CD4-positive, alpha-beta T cell treated with Interleukin-17A for 4 hours (primary cell): ENCODE data around the gene ARHGEF10L.

Source experiments
- DNase-seq: peaks from one replicate; pipeline ENCODE4 v3.0.0-alpha.2; 2020; ENCODE audit warnings: mixed read lengths

ARHGEF10L gene

DNA sequence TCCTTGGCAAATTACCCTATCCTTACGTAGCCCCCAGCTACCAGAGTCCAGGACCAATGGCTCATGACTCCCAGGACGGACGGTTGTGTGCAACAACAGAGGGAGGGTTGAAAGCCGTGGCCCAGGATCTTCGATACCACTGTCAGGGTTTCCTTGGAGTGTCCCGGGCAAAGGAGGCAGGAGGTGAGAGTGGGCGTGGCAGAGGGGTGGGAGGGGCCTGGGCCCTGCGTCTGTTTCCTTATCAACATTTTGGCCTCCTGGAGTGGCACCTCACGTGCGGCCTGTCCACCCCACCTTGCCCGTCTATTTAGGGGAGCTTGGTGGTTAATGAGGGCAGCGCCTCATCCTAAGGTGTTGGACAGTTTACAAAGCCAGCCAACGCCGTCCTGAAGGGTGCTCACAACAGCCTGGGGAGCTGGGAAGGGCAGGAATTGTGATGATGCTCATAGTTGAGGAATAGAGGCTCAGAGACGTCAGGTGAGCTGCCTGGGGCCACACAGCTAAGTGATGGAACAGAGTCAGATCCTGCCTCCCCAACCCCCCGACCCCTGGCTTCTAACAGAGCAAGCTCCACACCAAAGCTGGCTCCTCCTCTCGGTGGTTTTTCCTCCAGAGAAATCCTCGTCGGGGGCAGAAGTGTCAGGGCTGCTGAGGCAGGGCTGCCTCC, 17.4 kb upstream of the ARHGEF10L start:
- no peak for DNase-seq

DNA sequence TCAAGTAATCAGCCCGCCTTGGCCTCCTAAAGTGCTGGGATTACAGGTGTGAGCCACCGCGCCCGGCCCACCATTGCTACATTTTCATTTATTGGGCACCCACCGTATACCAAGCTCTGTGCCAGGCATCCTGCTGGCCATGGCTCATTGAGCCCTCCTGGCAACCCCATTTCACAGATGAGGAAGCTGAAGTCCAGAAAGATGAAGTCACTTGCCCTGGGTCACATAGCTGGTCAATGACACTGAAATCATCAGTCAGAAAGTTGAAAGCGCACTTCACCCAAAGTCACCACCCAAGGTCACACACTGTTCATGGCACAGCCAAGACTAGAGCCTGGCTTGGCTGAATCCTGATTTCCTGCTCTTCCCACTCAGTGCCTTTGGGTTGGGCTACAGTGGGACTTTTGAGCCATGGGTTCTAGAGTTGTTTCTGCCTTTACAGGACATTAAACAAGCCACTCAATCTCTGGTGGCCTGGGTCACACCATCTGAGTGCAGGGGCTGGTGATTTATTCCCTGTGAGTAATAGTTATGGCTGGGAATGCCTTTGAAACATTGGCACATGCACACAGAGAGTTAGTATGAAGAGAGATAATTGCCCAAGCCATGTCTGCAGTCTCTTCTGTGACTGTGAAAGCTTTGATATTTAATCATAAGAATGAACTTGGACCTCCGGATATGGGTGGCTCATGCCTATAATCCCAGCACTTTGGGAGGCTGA, 16.0 kb upstream of the ARHGEF10L start:
- DNase-seq: no peak

DNA sequence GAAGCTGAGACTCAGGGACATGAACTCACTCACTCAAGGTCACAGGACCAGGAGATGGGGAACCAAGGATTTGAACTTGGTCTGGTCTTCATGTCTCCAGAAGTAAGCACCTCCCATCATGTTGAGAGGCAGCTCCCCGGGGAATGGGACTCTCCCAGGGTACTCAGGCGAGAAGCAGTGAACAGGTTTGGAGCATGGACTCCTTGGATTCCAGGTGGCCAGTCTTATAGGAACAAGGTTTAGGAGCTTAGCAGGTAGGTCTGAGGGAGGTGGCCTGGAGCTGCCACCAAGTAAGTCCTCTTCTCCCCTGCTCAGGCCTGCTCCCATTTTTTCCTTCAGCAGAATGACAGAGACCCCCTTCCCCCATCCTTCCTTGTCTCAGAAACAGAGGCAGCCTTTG, 14.9 kb upstream of the ARHGEF10L start:
- DNase-seq: no peak

DNA sequence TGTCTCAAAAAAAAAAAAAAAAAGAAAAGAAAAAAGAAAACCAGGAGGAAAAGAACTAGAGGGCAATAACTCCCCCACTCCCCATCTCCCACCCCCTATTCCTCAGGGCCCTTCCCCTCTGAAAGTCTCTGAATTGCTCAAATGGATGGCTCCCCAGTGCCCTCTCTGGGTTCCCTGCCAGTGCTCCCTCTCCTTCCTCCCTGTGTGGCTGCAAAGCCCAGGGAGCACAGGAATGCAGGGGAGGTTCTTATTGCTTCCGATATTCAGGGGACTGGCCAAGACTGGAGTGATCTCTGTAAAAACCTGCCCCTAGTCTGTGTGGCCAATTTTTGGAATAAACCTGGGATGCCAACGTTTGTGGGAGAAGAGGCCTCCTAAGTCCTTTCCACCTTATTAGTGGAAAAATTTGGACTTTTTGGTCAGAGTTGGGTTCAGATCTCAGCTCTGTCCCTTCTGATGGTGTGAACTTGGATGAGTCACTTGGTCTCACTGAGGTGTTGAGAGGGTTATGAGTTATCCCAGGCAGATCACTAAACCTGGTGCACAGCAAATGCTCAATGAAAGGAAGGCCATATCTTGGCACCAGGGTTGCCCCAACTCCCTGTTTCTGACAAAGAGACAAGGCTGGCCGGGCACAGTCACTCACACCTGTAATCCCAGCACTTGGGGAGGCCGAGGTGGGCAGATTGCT, 13.4 kb upstream of the ARHGEF10L start:
- no peak for DNase-seq

DNA sequence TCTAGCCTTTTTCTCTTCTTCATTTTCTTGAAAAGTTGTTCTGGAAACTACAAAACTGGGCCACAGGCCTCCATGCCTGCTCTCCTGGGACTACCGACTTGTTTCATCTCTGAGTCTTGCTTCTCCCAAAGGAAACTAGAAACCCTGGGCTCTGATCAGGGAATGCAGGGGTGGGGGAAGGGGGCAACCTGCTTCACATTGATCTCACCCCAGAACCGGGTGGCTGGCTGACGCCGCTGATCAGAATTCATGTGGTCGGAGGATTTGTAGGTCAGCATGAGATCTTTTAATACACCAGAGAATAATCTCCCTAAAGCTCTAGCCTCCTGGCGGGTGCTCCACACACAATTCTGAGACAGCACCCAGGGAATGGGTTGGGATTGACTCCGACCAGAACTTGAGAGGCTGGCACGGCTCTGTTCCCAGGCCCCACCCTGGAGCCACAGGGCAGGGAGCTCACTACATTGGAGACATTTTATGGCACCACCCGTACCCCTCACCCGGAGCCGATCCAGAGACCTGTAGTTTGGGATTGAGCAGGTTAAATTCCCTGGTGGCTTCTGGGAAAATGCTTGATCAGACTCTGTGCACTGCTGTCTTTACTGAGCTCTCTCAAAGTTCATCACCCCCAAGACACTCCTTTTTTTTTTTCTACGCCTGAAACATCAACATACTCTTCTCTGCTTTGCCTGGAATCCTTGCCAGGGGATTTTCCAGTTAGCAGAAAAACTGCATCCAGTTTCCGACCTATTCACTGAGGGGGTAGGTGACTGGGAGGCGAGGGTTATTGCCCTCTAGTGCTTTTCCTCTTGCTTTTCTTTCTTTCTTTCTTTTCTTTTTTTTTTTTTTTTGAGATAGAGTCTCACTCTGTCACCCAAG, 12.2 kb upstream of the ARHGEF10L start:
- DNase-seq: no peak

DNA sequence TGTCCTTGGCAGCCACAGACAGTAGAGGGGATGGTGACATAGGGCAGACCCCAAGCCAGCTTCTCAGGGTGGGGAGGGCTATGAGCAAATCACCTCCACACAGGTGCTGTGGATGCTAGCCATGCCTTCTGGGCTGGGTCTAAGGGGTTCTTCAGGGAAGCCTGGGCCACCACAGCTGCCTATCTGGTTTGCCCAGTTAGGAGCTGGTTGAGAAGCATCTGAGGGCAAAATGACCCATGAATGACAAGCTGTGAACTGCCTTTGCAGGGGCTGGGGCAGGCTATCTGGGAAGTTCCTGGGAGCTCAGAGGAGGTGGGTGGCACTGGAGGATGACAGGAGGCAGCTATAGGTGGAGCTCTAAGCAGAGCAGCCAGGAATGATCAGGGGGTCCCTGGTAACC, 10.1 kb upstream of the ARHGEF10L start:
- DNase-seq: no peak

DNA sequence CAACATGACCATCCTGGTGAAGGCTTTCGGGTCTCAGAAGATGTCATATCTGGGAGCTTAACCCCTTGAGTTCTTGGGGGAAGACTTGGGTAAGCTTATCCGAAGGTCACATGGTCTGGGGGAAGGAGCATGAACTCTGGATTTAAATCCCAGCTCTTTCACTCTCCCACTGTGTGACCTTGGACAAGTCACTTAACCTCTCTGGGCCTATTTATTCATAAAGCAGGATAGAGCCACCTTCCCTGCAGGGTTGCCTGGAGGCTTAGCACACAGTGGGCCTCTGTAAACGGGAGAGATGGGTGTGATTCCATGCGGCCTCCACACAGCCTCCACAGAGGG, 8.2 kb upstream of the ARHGEF10L start:
- DNase-seq: no peak

DNA sequence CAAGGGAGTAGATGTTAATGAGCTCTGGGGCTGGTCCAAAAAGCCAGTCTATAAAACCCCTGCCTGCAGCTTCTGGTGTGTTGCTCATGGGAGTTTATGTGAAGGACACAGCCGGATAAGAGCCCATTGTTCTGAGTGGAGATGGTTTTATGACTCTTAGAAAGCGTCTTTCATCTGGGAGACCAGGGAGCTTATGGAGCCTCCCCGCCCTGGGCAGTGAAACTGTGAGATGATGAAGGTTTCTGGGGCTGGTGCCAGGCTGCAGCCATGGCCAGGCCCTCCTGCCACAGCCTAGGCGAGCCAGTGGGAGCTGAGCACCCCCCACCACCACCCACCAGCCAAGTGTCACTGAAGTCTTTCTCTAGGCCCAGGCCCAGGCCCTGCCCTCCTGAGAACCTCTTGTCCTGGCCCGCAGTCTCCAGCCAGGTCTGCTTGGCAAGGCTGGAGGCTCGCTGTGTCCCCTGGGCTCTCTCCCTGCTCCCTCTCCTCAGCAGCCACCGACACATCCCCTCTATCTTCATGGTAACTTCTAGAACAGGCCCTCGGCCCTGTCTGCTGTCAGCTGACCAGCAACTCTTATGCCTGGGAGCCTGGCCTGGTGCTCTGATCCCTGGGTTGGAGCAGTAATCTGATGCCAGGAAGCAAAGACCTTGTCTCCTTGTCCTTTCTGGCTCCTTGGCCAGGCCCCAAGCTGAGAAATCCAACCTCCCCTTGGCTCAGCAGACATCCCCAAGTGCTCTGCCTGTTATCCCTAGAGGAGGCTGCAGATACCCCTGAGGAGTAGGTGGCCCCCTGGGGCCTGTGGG, 7.6 kb upstream of the ARHGEF10L start:
- DNase-seq: no peak

DNA sequence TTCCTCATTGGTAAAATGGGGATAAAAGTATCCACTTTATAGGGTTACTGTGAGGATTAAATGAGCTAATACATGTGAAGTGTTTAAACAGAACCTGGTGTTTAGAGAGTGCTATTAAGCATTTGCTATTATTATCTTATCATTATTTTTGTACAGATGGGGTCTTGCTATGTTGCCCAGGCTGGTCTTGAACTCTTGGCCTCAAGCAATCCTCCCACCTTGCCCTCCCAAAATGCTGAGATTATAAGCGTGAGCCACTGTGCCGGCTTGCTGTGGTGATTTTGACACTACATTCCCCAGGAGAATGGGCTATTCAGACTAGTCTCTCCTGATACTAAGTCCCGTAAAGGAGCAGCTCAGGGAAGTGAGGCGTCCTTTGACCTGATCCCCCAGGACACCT, 6.3 kb upstream of the ARHGEF10L start:
- DNase-seq: no peak

DNA sequence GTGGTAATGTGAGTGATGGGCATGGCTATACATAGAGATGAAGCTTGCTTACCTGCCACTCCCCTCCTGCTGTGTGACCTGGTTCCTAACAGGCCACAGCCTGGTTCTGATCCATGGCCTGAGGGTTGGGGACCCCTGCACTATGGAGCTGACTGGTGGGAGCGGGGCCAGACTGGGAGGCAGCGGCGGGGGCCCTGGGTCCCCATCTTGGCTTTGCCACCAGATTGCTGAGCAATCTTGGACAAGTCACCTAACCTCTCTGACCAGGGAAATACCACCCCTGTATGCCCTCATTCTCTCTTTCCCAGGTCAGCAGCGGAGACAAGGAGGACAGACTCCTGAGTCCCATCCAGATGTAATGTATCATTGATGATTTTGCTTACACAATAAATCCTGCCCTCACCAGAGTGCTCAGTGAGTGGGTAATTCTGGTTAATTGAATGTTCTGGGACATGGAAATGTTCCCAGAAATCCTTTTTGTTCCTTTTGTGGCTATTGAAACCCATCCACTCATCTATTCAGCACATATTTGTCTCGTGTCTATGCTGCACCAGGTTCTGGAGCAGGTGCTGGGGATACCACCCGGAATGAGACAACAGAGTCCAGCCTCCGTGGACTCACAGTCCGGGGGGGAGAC, 4.1 kb upstream of the ARHGEF10L start:
- DNase-seq: no peak

DNA sequence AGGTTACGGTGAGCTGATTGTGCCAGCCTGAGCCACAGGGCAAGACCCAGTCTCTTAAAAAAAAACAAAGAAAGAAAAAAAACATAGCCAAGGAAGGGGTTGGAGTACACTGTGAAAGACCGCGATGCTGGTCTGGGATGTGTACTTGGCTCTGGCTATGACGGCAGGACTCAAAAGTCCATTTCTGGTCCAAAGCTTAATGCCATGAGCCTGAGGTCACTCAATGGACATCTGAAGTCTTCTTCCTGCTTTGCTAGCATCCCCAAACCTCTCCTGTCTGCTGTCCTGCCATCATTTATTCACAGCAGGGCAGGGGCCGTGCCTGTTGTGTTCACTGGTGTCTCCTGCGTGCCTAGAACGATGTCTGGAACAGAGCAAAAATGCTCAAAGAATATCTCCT, 1.5 kb upstream of the ARHGEF10L start:
- no peak for DNase-seq

DNA sequence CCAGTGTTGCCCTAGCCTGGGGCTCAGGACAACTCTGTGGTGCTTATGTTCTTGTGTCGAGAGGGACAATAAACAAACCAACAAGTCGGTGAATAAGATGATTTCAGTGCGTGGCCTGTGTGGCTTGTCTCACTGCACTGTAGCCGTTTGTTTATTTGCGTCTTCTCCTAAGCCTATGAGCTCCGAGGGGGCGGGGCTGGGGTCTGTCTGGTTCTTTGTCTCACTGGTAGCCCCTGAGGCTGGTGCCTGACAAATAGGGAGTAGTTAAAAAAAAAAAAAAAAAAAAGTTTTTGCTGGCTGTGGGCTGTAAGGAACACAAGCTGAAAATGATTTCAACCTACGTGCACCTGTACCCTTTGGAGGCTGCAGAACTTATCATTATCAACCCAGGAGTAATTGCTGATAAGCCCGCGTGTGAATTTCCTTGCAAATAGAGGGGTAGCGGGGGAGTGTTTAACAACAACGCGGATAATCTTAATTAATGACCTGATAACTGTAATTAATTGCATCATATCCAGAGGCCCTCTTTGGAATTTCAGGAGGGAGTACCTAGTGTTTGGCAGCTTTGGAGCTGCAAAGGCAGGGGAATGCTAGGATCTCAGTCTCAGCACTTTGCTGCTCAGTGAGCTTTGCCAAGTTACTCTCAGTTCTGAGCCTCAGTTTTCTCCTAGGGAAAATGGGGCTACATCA, 925 bp upstream of the ARHGEF10L start:
- no peak for DNase-seq

DNA sequence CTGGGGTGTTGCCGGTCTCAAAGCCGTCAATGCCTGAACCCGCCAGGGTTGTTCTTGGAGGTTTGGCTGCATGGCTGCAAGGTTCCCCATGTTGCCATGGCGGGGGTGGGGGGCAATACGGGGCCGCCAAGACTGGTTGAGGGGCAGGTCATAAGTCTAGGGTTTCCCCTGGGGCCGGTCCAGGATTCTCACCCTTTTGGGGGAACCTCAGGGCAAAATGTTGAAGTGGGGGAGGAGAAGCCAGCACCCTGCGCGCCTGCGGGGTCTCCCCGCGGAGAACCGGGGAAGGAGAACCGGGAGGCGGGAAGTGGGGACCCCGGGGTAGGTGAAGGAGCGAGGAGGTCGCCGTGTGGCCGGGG, 401 bp upstream of the ARHGEF10L start:
- DNase-seq: no peak

DNA sequence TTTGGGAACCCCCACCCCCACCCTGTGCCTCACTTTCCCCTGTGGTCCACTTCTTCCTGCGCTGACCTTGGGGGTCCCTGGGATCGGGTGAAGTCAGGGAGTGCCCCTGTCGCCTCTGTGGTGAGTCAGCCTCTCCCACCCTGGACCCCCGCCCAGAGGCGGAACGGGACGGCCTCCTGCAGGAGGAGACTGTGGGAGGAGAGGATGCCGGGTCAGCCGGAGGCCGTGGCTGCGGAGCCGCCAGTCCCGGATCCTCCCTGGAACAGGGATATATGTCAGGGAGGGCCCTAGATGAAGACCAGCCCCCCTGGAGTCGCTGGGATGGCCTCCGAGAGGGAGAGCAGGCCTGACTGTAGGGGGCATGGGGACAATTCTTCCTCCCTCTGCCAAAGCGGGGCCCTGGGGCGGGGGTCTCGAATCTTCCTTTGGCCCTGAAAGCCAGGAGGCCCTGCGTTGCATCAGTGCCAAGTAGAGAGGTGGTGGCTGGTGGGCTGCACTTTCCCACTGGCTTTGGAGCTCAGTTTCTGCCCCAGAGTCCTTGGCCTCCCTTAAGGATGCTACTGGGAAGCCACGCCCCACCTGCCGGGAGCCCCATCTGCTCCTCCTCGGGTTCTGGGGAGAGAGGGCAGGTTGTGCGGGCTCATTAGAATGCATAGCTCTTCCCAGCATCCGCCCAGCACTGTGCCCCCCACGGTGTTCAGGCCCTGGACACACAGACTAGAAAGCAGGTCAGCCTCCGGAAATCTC, 930 bp downstream of the ARHGEF10L start:
- DNase-seq: no peak

DNA sequence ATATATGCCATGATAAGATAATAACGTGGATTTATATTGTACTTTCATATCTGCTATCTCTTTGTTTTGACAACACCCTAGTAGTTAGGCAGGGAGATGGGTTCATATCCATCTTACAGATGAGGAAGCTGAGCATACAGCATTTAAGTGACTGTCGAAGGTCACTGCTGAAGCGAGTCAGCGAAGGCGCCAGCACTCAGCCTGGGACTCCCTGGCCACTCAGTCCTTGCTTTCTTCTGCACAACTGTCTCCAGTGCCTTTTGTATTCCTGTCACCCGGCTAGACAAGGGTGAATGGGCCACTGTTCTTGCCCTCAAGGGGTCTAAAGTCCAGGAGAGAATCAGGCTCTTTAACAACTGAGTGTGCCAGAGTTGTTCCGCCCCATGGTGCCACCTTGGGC, 3.1 kb downstream of the ARHGEF10L start:
- DNase-seq: no peak

DNA sequence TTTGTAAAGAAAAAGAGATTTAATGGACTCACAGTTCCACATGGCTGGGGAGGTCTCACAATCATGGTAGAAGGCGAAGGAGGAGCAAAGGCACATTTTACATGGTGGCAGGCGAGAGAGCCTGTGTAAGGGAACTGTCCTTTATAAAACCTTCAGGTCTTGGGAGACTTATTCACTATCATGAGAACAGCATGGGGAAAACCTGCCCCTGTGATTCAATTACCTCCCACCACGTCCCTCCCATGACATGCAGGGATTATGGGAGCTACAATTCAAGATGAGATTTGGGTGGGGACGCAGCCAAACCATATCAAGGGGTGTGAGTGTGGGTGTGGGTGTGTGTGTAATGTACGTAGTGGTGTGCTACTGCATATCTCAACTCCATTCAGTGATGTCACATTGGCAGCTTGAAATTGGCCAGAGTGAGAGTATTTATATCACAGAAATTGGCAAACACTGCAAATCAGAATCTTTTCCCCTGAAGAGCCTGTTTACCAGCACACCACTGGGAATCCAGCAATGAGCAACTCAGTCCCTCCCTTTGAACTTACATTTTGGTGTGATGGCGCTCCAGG, 5.4 kb downstream of the ARHGEF10L start:
- no peak for DNase-seq

DNA sequence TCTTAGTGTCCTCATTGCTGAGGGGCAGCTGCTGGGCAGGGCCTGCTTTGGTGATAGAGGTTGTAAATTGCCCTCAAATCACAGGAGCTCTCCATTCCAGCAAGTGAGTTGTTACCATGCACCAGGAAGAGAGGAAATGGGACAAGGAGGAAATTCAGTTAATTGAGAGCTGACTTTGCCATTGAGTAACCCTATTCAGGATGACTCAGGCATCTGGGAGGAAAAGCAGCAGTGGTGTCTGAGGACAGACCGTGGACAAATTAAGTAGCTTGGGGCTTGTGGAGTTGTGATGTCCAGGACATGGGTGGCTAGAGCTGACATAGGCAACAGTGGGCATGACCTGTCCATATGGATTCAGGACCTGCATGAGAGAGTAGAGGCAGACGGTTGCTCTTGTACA, 5.9 kb downstream of the ARHGEF10L start:
- DNase-seq: no peak

DNA sequence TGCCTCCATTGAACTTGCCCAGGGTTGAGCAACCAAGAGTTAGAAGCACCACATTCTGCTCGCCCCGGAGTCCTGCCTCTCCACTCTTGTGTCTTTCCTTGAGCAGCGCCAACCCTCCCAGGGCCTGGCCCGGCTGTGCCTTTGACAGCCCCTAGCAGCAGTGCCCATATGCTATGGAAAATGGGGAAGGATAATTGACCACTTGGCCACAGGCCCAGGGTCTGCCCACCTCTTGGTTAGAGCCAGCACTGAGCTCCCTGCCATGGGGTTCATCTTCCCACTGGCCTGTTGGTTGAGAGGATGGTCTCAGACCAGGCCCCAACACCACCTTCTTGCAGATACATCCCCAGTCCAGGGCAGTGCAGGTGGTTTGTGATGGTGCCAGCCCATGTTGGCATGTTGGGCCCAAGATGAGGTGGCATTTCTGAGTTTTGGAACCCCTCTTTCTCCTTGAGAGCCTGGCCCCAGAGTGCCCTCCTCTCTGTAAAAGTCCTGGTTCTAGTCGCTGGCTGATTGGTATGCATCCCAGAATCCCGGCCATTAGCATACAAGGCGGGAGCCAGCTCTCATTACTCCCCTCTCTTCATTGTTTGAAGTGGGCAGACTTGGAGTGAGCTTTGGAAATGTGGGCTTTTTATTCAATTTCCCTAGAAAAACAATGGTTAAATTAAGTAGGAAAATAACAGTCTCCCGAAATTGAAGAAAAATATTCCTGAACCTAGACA, 7.6 kb downstream of the ARHGEF10L start:
- DNase-seq: no peak

DNA sequence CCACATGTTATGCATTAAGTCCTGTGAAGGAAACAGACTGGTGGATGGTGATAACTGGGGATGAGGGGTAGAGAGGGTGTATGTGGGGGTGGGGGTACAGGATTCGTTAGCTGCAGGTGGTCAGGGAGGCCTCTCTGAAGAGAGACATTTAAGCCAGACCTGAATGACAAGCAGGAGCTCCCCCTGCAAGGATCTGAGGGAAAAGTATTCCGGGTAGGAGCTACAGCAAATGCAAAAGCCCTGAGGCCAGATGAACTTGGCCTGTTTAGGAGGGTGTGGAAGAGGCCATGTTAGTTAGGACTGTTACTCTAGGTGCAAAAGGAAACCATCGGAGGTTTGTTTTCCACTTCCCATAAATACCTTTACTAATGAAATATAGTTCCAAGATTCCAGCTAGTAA, 9.9 kb downstream of the ARHGEF10L start:
- DNase-seq: no peak
